Erythroblast (primary cell): Measurements from ENCODE around the gene TUBA3E.
"Not testable (repeated sequence)": the region's sequence is repeated elsewhere in the genome, so short reads cannot be mapped to it uniquely, and the experiment has no call there.

Experiments
- DNase-seq, 2 experiments: peaks; one replicate each; lab custom pipeline; 2025; lab: John Stamatoyannopoulos, UW
- GATA1 ChIP-seq: IDR thresholded peaks from 2 replicates; pipeline ENCODE4 v1.6.1; 2011; ENCODE audit warnings: low read depth, mild to moderate bottlenecking, control low read depth, low read length, moderate library complexity
- POLR2A ChIP-seq: IDR thresholded peaks from 2 replicates; pipeline ENCODE4 v1.6.1; 2011; ENCODE audit warnings: mild to moderate bottlenecking, low read length

The TUBA3E gene

GRCh38 chr2:130154773-130155765 lies 43.2 kb downstream of the TUBA3E start:
- TF ChIP-seq POLR2A (no peak), GATA1 (no peak)
- no peak for DNase-seq

- not testable (repeated sequence) for DNase-seq
Observed at GRCh38 chr2:130154423-130154770, 43.8 kb downstream of the TUBA3E start.

GRCh38 chr2:130153721-130154422 lies 44.4 kb downstream of the TUBA3E start:
- DNase-seq, result not testable (repeated sequence)

DNA sequence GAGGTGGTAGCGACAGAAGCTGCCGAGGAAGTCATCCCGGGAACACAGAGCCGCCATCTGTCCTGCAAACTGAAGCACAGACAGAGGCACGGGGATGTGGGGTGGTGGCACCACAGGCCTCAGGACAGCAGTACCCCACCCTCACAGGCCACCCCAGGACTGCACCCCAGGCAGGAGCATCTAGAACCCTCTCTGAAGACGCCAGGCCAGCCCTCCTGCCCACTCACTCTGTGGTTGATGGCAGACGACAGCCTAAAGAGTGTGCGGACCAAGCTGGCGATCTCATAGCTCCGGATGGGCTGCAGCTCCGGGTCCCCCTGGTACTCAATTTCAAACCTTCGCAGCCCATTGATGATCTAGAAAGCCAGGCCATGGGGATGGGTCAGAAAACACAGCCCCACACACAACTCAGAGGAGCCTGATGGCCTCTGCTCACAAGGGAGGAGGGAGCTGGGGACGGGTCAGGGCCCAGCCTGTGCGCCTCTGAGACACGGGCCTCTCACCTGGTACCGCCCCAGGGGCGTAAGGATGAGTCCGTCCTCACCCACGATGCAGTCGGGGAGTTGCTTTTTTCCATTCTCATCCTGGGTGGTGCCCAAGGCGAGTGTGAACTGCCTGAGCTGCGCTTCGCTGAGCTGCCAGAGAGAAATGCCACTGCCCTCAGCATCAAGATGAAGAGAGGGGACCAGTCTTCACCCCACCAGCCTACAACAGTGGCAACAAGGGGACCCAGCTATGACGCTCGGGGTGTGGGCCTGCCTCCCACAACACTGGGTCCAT lies 45.2 kb downstream of the TUBA3E start:
- DNase-seq, result no peak
- TF ChIP-seq GATA1, result no peak
- no peak for TF ChIP-seq POLR2A

DNA sequence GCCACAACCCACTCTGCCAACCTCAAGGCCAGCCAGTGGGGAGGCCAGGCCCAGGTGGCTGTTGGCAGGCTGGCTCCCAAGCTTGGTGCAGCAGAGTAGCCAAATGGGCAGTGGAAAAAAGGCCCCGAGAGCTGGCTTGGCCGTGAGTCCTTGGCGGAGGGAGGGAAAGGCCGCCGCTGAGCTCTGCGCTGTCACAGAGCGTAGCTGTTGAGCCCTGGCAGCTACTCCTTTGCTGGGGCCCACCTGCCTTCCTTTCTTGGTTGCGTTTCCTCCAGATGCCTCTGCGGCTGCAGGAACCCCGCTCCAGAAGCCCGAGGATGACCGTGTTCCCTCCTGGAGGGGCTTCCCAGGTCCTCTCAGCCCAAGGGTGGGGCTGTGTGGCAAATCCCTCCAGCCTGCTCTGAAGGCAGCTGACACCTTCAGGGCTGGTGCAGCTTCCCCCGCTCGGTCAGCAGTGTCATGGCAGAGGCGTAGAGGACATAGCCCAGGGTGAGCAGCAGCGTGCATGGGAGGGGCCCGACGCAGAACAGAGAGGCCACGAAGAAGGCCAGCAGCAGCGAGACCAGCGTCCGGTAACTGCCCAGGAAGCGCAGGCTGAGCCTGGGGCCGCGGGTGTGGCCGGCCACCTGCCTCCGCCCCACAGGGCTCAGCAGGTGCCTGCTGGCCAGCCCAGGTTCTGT lies 46.0 kb downstream of the TUBA3E start:
- DNase-seq, result not testable (repeated sequence)

- not testable (repeated sequence) for DNase-seq
Observed at GRCh38 chr2:130151145-130151512, 47.1 kb downstream of the TUBA3E start.

DNA sequence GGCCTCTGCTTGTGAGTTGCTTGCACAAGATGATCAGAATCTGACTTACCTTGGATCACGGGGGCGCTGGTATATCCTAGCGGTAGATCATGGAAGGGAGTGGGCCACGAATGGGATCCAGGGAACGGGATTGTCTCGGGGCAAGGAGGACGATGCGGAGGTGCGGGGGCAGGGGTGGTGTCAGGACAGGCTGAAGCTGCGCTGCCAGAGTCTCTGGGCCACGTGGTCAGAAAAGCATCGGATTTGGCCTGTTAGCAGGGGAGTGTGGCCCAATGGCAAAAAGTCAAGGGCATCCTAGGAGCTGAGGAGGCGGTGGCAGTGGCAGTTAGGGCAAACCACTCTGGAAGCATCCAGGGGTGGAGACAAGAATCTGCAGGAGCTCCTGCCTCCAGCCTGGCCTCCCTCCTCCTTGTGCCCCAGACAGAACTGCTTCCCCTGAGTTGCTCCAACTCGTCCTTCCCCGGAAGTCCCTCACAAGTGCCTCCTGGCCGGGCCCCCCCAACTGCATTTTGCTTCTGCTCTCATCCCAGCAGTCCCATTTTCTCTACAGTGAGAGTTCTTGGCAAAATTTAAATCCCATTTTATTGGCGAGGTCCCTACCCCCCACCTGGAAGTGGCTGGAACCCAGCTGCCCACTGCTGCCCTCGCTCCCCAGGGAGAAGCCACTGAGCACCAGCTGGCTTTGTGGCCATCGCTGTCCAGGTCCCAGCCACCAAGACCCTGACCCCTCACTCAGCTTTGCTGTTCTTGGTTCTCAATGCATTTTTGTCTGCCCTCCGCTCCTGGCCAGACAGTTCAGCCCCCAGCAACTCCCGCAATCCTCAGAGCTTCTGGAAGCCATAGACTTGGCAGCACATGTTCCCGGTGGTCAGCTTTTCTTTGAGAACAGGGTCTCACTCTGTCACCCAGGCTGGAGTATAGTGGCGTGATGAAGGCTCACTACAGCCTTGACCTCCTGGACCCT lies 47.8 kb downstream of the TUBA3E start:
- DNase-seq, result no peak
- TF ChIP-seq POLR2A (no peak), GATA1 (no peak)

DNA sequence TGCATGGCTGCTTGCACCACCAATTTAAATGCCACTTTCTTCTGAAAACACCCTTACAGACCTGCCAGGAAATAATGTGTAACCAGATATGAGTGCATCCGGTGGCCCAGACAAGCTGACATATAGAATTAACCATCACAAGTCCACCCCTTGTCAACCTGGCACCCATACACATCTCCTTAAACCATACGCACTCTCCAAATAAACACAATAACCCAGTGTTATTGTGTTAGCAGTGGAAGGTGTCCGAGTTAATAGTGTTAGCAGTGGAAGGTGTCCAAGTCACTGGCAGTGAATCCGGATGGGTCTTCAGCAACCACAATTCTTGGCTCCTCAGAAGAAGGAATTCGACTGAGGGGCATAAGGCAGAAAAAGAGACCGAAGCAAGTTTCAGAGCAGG lies 49.7 kb downstream of the TUBA3E start:
- DNase-seq, result not testable (repeated sequence)

- peak; percentile 6 to 38 for DNase-seq
Observed at GRCh38 chr2:130145006-130145414, 53.2 kb downstream of the TUBA3E start, which contains the start of gene CCDC74B. Gene CCDC74B, minus strand, starts transcription at chr2:130145112. Its CDS starts 116 bp downstream, at chr2:130144996.

- not testable (repeated sequence) for DNase-seq
Observed at GRCh38 chr2:130143266-130144039, 54.8 kb downstream of the TUBA3E start.

- not testable (repeated sequence) for DNase-seq
Observed at GRCh38 chr2:130142396-130143265, 55.6 kb downstream of the TUBA3E start.
